HG03432 (cell line): ENCODE data around the gene DCTN3.
"Not testable (repeated sequence)": the region's sequence is repeated elsewhere in the genome, so short reads cannot be mapped to it uniquely, and the experiment has no call there.

ENCODE experiments used
- ATAC-seq: cut with Tn5 transposase; IDR thresholded peaks from one replicate; pipeline ENCODE4 v1.9.1; 2021; ENCODE audit warnings: mild to moderate bottlenecking, moderate library complexity; ENCODE audit not compliant: unreplicated experiment

DCTN3 gene

DNA sequence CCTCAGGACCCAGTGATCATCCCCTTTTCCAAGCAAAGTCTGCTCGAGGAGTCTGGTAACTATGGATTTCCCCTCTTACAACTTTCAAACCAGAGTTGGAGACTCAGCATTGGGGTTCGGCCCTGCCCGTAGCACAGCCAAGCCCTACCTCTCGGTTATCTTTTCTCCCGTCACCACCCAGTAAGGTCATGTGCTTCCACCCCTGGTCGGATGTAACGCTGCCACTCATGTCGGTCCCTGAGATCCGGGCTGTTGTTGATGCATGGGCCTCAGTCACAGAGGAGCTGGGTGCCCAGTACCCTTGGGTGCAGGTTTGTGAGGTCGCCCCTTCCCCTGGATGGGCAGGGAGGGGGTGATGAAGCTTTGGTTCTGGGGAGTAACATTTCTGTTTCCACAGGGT lies 27.4 kb upstream of the DCTN3 start:
- no peak for ATAC-seq

- no peak for ATAC-seq
Observed at GRCh38 chr9:34647084-34647403, 26.7 kb upstream of the DCTN3 start.

DNA sequence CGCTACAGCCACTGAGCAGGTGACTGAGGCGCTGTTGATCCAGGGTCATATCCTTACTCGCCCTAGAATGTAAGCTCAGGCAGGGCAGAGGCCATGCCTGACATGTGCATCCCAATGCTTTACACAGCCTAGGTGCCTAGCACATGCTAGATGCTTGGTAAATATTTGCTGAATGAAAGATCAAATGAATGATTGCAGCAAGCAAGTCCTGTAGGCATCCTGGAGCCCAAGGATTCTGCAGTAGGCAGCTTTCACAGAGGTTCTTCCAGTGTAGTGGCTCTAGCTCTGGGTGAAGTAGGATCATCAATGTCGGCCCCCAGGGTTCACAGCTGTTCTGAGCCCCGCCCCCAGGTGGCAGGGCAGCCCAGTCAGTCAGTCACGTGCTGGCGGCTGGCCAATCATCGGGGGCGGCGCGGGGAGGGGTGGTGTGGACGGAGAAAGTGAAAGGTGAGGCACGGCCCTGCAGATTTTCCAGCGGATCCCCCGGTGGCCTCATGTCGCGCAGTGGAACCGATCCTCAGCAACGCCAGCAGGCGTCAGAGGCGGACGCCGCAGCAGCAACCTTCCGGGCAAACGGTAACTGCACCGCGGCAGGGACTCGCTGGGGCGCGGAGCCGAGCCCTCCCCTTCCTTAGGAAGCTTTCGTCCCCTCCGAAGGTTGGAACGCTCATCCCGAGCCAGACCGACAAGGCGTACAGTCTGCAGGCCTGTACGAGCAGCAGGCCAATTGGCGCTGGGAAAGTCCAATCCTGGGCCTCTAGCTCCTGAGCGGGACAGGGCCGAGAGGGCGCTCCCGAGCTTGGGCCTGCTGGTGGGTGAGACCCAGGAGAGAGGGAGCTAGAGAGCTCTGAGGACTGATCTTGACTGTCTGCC lies 26.2 kb upstream of the DCTN3 start, which contains the start of gene GALT:
TSS of gene GALT (plus strand) at position 465 of the 873 bp plus-strand sequence. CDS start at position 495, 30 bp downstream.
- peak; percentile 93 for ATAC-seq

GRCh38 chr9:34644766-34645314 lies 24.5 kb upstream of the DCTN3 start:
- no peak for ATAC-seq

- no peak for ATAC-seq
Observed at GRCh38 chr9:34642679-34643078, 22.4 kb upstream of the DCTN3 start.

GRCh38 chr9:34639322-34639721 lies 19.0 kb upstream of the DCTN3 start:
- not testable (repeated sequence) for ATAC-seq

- ATAC-seq, result no peak
Observed at GRCh38 chr9:34638138-34638445, 17.8 kb upstream of the DCTN3 start.

DNA sequence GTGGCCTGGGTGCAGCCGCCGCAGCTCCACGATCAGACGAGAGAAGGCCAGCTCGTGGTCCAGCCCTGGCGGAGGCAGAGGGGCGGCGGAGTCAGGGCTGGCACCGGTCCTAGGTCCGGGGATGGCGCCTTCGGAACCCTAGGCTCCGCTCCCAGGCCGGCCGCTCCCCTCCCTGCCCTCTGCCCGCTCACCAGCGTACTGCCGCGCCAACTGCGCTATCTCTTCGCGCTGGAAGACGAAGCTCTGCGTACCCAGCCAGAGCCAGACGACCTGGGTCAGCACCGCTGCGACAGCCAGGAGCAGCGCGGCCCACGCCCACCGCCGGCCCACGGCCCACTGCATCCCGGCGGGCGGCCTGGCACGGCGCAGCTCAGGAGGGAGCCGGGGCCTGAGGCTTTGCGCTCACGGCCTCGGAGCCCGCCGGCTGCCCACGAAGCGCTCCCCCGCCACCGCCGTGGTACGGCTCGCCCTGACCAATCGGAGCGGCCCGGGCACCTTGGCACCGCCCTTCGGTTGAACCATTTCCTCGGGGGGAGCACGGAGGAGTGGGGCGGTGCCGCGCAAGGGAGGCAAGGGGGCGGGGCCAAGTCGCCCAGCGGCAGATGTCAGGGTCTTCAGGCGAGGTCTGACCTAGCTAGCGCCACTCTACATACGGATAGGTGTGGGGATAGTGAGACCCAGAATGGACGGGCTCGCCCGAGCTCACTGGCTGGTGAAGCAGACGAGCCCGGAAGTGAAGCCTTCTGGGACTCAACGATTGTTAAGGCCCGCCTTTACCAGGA lies 17.3 kb upstream of the DCTN3 start, which contains the start of gene SIGMAR1:
TSS of gene SIGMAR1 (minus strand) at position 432 of the 782 bp plus-strand sequence. CDS start at position 342, 90 bp downstream.
- peak; percentile 94 for ATAC-seq

DNA sequence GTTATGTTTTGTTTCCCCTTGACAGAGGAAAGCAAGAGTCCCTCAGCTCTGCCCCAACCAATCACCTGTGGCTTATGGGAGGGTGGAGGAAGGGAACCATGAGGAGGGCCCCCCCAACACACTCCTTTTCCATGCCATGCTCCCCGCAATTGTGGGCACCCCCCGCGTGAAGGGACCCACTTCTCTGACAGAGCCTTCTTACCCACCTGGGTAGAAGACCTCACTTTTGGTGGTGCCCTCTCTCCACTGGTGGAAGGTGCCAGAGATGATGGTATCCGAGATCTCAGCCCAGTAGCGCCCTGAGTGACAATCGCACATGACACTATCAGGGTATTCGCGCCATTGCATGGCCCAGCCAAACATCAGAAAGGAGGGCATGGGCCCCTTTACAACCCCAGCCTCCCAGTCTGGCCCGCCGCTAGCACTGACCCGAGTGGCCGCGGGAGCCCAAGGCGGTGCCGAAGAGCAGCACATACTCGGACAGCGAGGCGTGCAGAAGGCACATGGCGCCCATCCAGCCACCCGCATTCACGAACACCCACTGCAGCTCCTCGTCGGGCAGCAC lies 16.6 kb upstream of the DCTN3 start:
- ATAC-seq, result no peak

DNA sequence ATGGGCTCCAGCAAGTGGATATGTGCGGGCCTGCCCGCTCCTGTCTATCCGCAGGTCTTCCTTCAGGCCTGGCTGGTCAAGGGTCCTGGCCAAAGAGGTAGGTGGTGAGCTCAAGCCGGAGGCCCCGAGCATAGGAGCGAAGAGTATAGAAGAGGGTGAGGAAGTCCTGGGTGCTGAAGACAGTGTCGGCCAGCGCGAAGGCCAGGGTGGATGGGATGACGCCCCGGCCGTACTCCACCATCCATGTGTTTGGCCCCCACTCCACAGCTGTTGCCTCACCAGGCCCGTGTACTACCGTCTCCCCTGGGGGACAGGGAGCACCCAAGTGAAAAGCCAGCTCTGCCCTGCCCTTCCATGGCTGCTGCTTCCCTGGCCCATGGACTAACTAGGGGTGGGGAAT lies 15.3 kb upstream of the DCTN3 start:
- ATAC-seq, result no peak

GRCh38 chr9:34634551-34635248 lies 14.4 kb upstream of the DCTN3 start:
- no peak for ATAC-seq

- no peak for ATAC-seq
Observed at GRCh38 chr9:34633851-34634550, 13.7 kb upstream of the DCTN3 start.

DNA sequence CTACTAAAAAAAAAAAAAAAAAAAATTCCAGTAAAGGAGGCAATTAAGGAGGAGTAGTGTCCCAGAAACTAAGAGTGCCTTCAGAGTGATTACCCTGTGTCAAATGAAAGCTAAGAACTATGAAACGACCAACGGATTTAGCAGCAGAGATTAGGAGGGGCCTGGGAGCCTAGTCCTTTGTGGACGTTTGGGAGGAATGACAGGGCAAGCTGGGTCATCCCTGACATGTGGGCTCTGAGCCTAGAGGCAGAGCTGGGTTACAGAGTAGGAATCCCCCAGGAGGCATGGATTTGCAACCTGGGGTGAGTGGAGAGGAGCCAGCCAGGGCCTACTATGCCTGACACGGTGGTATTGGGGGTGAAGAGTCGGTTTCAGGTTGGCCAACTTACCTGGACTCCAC lies 12.9 kb upstream of the DCTN3 start:
- no peak for ATAC-seq

- ATAC-seq, result no peak
Observed at GRCh38 chr9:34630402-34631154, 10.3 kb upstream of the DCTN3 start.

- ATAC-seq, result no peak
Observed at GRCh38 chr9:34629491-34629808, 9.2 kb upstream of the DCTN3 start.

DNA sequence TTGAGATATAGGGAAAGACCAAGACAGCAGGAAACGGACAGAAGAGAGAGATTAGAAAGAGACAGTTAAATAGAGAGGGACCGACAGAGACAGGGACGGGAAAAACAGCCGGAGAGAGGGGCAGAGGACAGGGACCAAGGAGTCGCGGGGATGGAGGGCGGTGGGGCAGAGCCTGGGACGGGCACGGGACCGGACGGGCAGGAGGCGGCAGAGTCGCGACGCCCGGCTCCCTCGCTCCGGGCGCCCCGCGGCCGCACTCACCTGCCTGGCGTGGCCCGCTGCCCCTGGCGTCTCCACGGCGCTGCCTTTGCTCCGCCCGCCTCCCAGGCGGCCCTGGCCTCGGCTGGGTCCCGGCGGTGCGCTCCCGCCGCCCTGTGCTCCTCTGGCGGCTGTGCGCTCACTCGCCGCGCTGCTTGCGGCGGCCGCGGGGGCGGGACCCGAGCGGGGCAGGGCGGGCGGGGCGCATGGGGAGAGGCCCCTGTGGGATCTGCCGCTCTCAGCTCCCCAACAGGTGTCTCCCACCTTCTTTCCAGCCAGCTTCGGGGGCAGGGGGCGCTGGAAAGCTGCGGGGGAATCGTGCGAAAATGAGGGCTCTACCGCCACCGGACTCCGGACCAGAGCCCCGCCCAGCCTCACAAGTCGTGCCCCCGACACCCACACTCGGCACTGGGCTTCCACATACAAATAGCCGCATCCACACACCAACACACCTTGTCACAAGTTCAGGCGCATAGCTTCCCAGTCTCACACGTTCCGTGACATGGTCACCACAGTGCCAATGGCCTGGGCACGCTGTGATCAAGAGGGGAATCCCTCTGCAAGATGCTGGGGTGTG lies 8.6 kb upstream of the DCTN3 start, which contains the start of gene ARID3C:
TSS of gene ARID3C (minus strand) at position 411 of the 835 bp plus-strand sequence. CDS start 1,052 bp downstream, outside the sequence.
- ATAC-seq, result peak; percentile 57

GRCh38 chr9:34627716-34628655 lies 7.7 kb upstream of the DCTN3 start:
- ATAC-seq, result no peak

DNA sequence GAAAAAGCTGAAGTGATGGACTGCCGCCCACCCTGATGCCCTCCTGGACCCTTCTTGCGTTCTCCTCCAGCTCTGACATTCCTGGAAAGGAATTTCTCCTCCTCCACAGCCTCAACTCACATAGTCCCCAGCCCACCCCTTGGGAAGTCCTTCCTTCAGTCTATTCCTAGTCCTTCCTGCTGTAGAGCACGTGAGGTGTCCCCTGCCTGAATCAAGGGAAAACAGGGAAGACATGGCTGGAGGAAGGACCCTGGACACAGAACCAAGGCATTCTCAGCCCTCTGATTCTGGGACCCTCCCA lies 4.8 kb upstream of the DCTN3 start:
- no peak for ATAC-seq
